A673 (cell line): ENCODE data around the gene BBS9. TPM values are rescaled to one million over a fixed set of nuclear protein-coding genes. Genes with fewer than 3 reads are reported as not detected.

Experiments
- BruUV-seq: library from RNA; stranded (reverse); fragments of 400-500 nt; replicated peaks from 2 replicates; lab custom pipeline; 2021; lab: Mats Ljungman, UMichigan
- CTCF ChIA-PET: fragments of 300-600 bp; sonication (Branson Sonifier 250); formaldehyde crosslinking; loops from one replicate; lab custom pipeline; 2022; ENCODE audit warnings: antibody characterized with exemption; lab: Charles Lee
- POLR2A ChIA-PET: fragments of 300-600 bp; sonication (Branson Sonifier 250); formaldehyde crosslinking; loops from one replicate; lab custom pipeline; 2022; ENCODE audit warnings: antibody characterized with exemption; ENCODE audit not compliant: low non-redundant PET; lab: Charles Lee
- DNase-seq: peaks from one replicate; pipeline ENCODE4 v3.0.0-alpha.2; 2015; ENCODE audit warnings: low spot score
- H3K27ac ChIP-seq: fragments of 200-600 bp; sonication (generic); 2 replicates; pipeline ENCODE4 v1.5.1; 2016; ENCODE audit warnings: mixed run types, low read depth, mild to moderate bottlenecking, mixed read lengths, antibody characterized with exemption, low read length; ENCODE audit not compliant: poor library complexity, severe bottlenecking
- H3K27me3 ChIP-seq: fragments of 200-600 bp; sonication (generic); replicated peaks from 2 replicates; pipeline ENCODE4 v1.6.1; 2017; ENCODE audit warnings: mixed run types, low read depth, mild to moderate bottlenecking, mixed read lengths, antibody characterized with exemption, low read length; ENCODE audit not compliant: insufficient read depth, poor library complexity
- H3K36me3 ChIP-seq: fragments of 200-600 bp; sonication (generic); 2 replicates; pipeline ENCODE4 v1.6.1; 2016; ENCODE audit warnings: mixed run types, mild to moderate bottlenecking, mixed read lengths, antibody characterized with exemption, low read length; ENCODE audit not compliant: insufficient read depth, poor library complexity, severe bottlenecking
- H3K4me1 ChIP-seq: fragments of 200-600 bp; sonication (generic); 2 replicates; pipeline ENCODE4 v1.6.1; 2017; ENCODE audit warnings: mixed run types, mild to moderate bottlenecking, mixed read lengths, antibody characterized with exemption, low read length; ENCODE audit not compliant: insufficient read depth, poor library complexity, severe bottlenecking
- H3K4me3 ChIP-seq: fragments of 200-600 bp; sonication (generic); 2 replicates; pipeline ENCODE4 v1.5.1; 2016; ENCODE audit warnings: low read depth, mixed run types, mild to moderate bottlenecking, mixed read lengths, low read length; ENCODE audit not compliant: poor library complexity, severe bottlenecking
- H3K9me3 ChIP-seq: fragments of 200-600 bp; sonication (generic); 2 replicates; pipeline ENCODE4 v1.6.1; 2016; ENCODE audit warnings: mixed run types, low read depth, mild to moderate bottlenecking, mixed read lengths, antibody characterized with exemption, low read length; ENCODE audit not compliant: poor library complexity, severe bottlenecking
- EZH2 ChIP-seq: fragments of 200-600 bp; sonication (generic); IDR thresholded peaks from 2 replicates; pipeline ENCODE4 v1.6.1; 2017; ENCODE audit warnings: borderline replicate concordance, low read depth, mild to moderate bottlenecking, mixed read lengths, antibody characterized with exemption, low read length; ENCODE audit not compliant: poor library complexity, severe bottlenecking
- intact Hi-C: fragments of 100-400 bp; cut with micrococcal nuclease; formaldehyde crosslinking; loops from one replicate; pipeline ENCODE4 v1.10.0; 2022; ENCODE audit not compliant: unreplicated experiment
- total RNA-seq: library from RNA; stranded (reverse); gene quantifications from 2 replicates; pipeline ENCODE4 v1.2.3, GENCODE V29; 2021
- TF ChIP-seq, protein P1 (sequence below): fragments of 300-800, 200-600 bp; sonication (generic); conservative IDR thresholded peaks from 2 replicates; pipeline ENCODE4 v1.5.1; 2017; ENCODE audit warnings: low read depth, mild to moderate bottlenecking, antibody characterized with exemption, low read length, moderate library complexity, mixed read lengths

The BBS9 gene
- total RNA-seq, 1 experiment from 2014 or later = 9.4 TPM

DNA sequence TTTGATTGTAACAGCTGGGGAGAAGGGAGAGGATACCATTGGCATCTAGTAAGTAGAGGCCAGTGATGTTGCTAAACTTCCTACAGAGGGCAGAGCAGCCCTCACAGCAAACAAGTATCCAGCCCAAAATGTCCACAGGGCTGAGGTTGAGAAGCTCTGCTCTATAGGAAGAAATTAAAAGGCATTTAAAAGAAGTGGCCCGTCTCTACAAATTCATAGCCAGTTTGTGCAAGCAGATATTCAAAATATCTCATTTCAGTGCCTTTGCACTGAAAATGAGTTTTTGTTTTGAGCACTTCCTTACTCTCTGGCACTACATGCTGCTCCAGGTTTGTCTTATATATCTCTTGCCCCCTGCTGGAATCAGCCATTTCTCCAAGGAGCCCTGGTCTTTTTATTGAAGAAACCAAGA is 330.0 kb downstream of the BBS9 start:
- DNase-seq = peak; percentile 68
- ChIA-PET CTCF (no interaction called here), POLR2A (no interaction called here)
- Histone ChIP-seq H3K9me3 (no peaks in the 10 kb centered on the region), H3K27ac (no peak overlapping the region), H3K27me3 (no peaks in the 10 kb centered on the region), H3K4me3 (no peak overlapping the region), H3K36me3 (no peaks in the 10 kb centered on the region), H3K4me1 (no peaks in the 10 kb centered on the region)
- TF ChIP-seq, protein P1, sequence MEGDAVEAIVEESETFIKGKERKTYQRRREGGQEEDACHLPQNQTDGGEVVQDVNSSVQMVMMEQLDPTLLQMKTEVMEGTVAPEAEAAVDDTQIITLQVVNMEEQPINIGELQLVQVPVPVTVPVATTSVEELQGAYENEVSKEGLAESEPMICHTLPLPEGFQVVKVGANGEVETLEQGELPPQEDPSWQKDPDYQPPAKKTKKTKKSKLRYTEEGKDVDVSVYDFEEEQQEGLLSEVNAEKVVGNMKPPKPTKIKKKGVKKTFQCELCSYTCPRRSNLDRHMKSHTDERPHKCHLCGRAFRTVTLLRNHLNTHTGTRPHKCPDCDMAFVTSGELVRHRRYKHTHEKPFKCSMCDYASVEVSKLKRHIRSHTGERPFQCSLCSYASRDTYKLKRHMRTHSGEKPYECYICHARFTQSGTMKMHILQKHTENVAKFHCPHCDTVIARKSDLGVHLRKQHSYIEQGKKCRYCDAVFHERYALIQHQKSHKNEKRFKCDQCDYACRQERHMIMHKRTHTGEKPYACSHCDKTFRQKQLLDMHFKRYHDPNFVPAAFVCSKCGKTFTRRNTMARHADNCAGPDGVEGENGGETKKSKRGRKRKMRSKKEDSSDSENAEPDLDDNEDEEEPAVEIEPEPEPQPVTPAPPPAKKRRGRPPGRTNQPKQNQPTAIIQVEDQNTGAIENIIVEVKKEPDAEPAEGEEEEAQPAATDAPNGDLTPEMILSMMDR = peak; percentile 57
- no peak for TF ChIP-seq EZH2
- intact Hi-C loops = no loop called here
- no TSS peak for BruUV-seq

DNA sequence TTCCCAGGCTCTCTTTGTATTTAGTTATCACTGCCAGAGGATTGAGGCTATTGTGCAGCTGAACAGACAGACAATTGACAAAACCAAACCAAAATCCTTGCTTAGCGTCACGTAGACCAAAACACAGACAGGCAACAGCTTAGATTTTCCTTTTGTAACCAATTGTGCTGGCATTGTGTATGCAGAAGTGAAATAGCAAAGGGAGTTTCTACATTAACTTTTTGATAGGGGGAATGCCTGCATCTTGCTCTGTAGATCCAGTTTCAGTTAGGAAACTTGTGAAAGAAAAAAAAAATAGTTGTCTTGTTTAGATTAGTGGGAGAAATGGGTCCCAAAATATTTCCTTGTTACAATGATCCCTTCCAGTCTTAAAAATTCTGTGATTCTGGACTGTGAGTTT is 333.8 kb downstream of the BBS9 start:
- no peak for TF ChIP-seq EZH2
- TF ChIP-seq, protein P1 = no peak
- intact Hi-C loops = no loop called here
- Histone ChIP-seq H3K36me3 (no peaks in the 10 kb centered on the region), H3K4me3 (no peak overlapping the region), H3K27ac (no peak overlapping the region), H3K4me1 (no peaks in the 10 kb centered on the region), H3K9me3 (no peaks in the 10 kb centered on the region), H3K27me3 (no peaks in the 10 kb centered on the region)
- no TSS peak for BruUV-seq
- POLR2A ChIA-PET = no interaction called here
- CTCF ChIA-PET = no interaction called here
- DNase-seq = no peak

DNA sequence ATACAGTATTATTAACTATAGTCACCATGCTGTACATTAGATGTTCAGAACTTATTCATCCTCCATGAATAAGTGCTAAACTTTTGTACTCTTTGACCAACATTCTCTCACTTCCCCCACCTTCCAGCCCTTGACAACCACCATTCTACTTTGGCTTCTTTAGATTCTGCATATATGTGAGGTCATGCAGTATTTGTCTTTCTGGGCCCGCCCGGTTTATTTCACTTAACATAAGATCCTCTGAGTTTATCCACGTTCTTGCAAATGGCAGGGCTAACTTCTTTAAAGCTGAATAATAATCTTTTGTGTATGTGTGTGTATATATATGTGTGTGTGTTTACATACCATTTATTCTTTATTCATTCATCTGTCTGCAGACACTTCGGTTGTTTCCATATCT is 336.8 kb downstream of the BBS9 start:
- H3K4me3 ChIP-seq = no peak overlapping the region
- ChIA-PET POLR2A (no interaction called here), CTCF (no interaction called here)
- no TSS peak for BruUV-seq
- DNase-seq = no peak
- H3K27me3 ChIP-seq = no peaks in the 10 kb centered on the region
- intact Hi-C loops = no loop called here
- TF ChIP-seq EZH2 = no peak
- TF ChIP-seq, protein P1 = no peak
- no peaks in the 10 kb centered on the region for H3K9me3 ChIP-seq
- no peaks in the 10 kb centered on the region for H3K4me1 ChIP-seq
- H3K36me3 ChIP-seq = no peaks in the 10 kb centered on the region
- no peak overlapping the region for H3K27ac ChIP-seq
